ENCODE results near the gene FKBP15. TPM values are rescaled to one million over a fixed set of nuclear protein-coding genes. Genes with fewer than 3 reads are reported as not detected.

FKBP15 gene
- total and polyA plus RNA-seq, 2 experiments from 2014 or later, result 7.9 to 14.9 TPM

GRCh38 chr9:113241161-113241560 is 20.1 kb upstream of the FKBP15 start (continued):
- no peak for TF ChIP-seq CTCF (conservative IDR thresholded peaks at IDR 0.05; ENCODE audit: low read depth in 2 of 2)
- TF ChIP-seq ZNF331 (CRISPR knock-in tag; IDR thresholded peaks at IDR 0.05; ENCODE audit: low read depth), result no peak

GRCh38 chr9:113238859-113239232 is 17.8 kb upstream of the FKBP15 start:
- Histone ChIP-seq H3K36me3 (ENCODE audit: insufficient read depth) (no peaks in the 10 kb centered on the region), H2AFZ (no peak overlapping the region), H3F3A (replicated peaks; ENCODE audit: low read depth) (no peaks in the 10 kb centered on the region), H3K27me3 (ENCODE audit: insufficient read depth) (no peaks in the 10 kb centered on the region), H3K27ac (ENCODE audit: low read depth) (no peak overlapping the region), H3K4me1 (ENCODE audit: insufficient read depth) (no peaks in the 10 kb centered on the region), H3K79me2 (replicated peaks; ENCODE audit: insufficient read depth) (no peaks in the 10 kb centered on the region), H3K4me3 (no peak overlapping the region), H4K20me1 (replicated peaks; ENCODE audit: insufficient read depth) (peaks cover 18% of the 10 kb centered on the region), H3K4me2 (no peak overlapping the region), H3K9me2 (ENCODE audit: insufficient read depth) (no peaks in the 10 kb centered on the region)
- H3K4me3 Mint-ChIP-seq, result no peak overlapping the region
- no peak for TF ChIP-seq CTCF (conservative IDR thresholded peaks at IDR 0.05; ENCODE audit: low read depth in 2 of 2)
- no peak for TF ChIP-seq EZH2phosphoT487 (IDR thresholded peaks at IDR 0.05; ENCODE audit: unreplicated experiment)
- TF ChIP-seq REST (IDR thresholded peaks at IDR 0.05; ENCODE audit: unreplicated experiment), result no peak
- TF ChIP-seq NANOG (IDR thresholded peaks at IDR 0.05; ENCODE audit: borderline replicate concordance), result no peak
- TF ChIP-seq STAT1 (IDR thresholded peaks at IDR 0.05; ENCODE audit: unreplicated experiment), result no peak
- TF ChIP-seq EZH2 (IDR thresholded peaks at IDR 0.05; ENCODE audit: low read depth, unreplicated experiment), result no peak
- H3K36me3 Mint-ChIP-seq (ENCODE audit: low read depth), result no peaks in the 10 kb centered on the region
- peaks cover 2% of the 10 kb centered on the region for H3K27me3 Mint-ChIP-seq (ENCODE audit: insufficient read depth, low read depth, poor library complexity)
- DNase-seq (ENCODE audit: low spot score), result no peak
- H3K4me1 Mint-ChIP-seq, result no peaks in the 10 kb centered on the region
- H3K27ac Mint-ChIP-seq, result no peak overlapping the region; the same call in 1 of the 2 replicates
- ATAC-seq, result no peak
- H3K9me3 Mint-ChIP-seq, result no peaks in the 10 kb centered on the region

All from GM23338 (cell line).